Thyroid gland (tissue), 4 donors: Measurements from ENCODE around the gene MPPED1. TPM values are rescaled to one million over a fixed set of nuclear protein-coding genes. Genes with fewer than 3 reads are reported as not detected.

Experiments used
- DNase-seq, 2 donors: peaks; one replicate each; pipeline ENCODE4 v3.0.0-alpha.2; 2019
- H3K27ac ChIP-seq, 3 donors: fragments of 200-600 bp; sonication (generic); 1 replicate in 2 of 3; 2 replicates in 1 of 3; pipeline ENCODE4 v1.5.1; 2016 to 2019; ENCODE audit warnings: mild to moderate bottlenecking in 1 of 3, moderate library complexity in 1 of 3
- H3K27me3 ChIP-seq: fragments of 200-600 bp; sonication (generic); one replicate; pipeline ENCODE4 v1.5.1; 2019
- H3K36me3 ChIP-seq, 2 donors: fragments of 200-600 bp; sonication (generic); one replicate each; pipeline ENCODE4 v1.5.1; 2016 to 2019
- H3K4me1 ChIP-seq, 2 donors: fragments of 200-600 bp; sonication (generic); one replicate each; pipeline ENCODE4 v1.5.1; 2017 to 2019
- H3K4me3 ChIP-seq, 3 donors: fragments of 200-600 bp; sonication (generic); replicated peaks in 1 of 3; 1 replicate in 2 of 3; 2 replicates in 1 of 3; pipeline ENCODE4 v1.5.1; 2016; ENCODE audit warnings: mild to moderate bottlenecking in 1 of 3
- H3K9me3 ChIP-seq: fragments of 200-600 bp; sonication (generic); one replicate; pipeline ENCODE4 v1.5.1; 2017
- CTCF ChIP-seq, 6 experiments: fragments of 200-600 bp in 3 of 6; fragments of 450-650 bp in 3 of 6; sonication (generic) in 3 of 6; IDR thresholded peaks; one replicate each; pipeline ENCODE4 v1.5.1; 2016 to 2019; ENCODE audit warnings: antibody characterized with exemption in 6 of 6, mild to moderate bottlenecking in 2 of 6, inconsistent platforms in 1 of 6, moderate library complexity in 1 of 6
- POLR2A ChIP-seq, 2 donors: fragments of 450-650 bp; IDR thresholded peaks; one replicate each; pipeline ENCODE4 v1.6.1; 2017; ENCODE audit warnings: antibody characterized with exemption in 2 of 2, mild to moderate bottlenecking in 2 of 2, moderate library complexity in 1 of 2
- WGBS, 2 donors: methylation state at CpG; one replicate each; pipeline ENCODE4 v1.1.5; 2017; 5-methylcytosine and 5-hydroxymethylcytosine counted together
- intact Hi-C: fragments of 100-400 bp; cut with DNase I; formaldehyde crosslinking; loops from one replicate; pipeline ENCODE4 v1.15.1; 2023
- total RNA-seq, 4 donors: library from RNA; depleted of rRNA; stranded (reverse); fragments of >200 nt; gene quantifications; one replicate each; pipeline ENCODE4 v1.2.3, GENCODE V29; 2016

The MPPED1 gene
- total RNA-seq, 4 donors from 2014 or later: not detected

- H3K9me3 ChIP-seq: no peaks in the 10 kb centered on the region
- intact Hi-C loops: no loop called here
Observed at GRCh38 chr22:43539572-43540528, 128.0 kb downstream of the MPPED1 start.

DNA sequence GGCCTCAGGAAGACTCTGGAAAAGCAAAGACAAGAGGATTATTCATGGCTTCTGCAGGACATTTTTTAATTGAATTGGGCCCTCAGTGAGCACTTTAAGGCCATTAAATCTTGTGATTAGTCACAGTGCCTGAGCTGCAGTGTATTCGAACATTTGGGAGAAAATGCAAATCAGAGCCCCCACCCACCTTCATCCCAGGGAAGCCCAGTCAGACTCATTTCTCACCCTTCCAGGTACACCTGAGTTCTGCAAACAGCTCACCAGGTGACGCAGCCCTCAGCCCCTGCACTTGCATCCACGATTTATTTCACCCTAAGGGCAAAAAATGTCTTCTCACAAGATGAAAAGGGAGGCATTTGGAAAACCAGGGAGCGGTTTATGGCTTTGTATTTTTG, 128.7 kb downstream of the MPPED1 start:
- TF ChIP-seq POLR2A (IDR thresholded peaks at IDR 0.05) (no peak), CTCF (IDR thresholded peaks at IDR 0.05) (no peak)
- 71 to 77% methylated on average over 4 of the region's 4 CpGs for WGBS, 2 donors
- intact Hi-C loops: no loop called here
- no peak for DNase-seq
- Histone ChIP-seq H3K4me1 (no peaks in the 10 kb centered on the region), H3K27me3 (no peaks in the 10 kb centered on the region), H3K27ac (no peak overlapping the region), H3K36me3 (no peaks in the 10 kb centered on the region), H3K9me3 (no peaks in the 10 kb centered on the region), H3K4me3 (no peak overlapping the region)

More at GRCh38 chr22:43539572-43540528, 128.0 kb downstream of the MPPED1 start:
- H3K27ac ChIP-seq: no peak overlapping the region
- no peaks in the 10 kb centered on the region for H3K4me1 ChIP-seq
- DNase-seq: no peak
- no peaks in the 10 kb centered on the region for H3K27me3 ChIP-seq
- no peaks in the 10 kb centered on the region for H3K36me3 ChIP-seq
- TF ChIP-seq CTCF (IDR thresholded peaks at IDR 0.05): no peak
- no peak for TF ChIP-seq POLR2A (IDR thresholded peaks at IDR 0.05)
- H3K4me3 ChIP-seq: no peak overlapping the region
- WGBS, 2 donors: 85% methylated on average over 29 to 31 of the region's 31 CpGs

DNA sequence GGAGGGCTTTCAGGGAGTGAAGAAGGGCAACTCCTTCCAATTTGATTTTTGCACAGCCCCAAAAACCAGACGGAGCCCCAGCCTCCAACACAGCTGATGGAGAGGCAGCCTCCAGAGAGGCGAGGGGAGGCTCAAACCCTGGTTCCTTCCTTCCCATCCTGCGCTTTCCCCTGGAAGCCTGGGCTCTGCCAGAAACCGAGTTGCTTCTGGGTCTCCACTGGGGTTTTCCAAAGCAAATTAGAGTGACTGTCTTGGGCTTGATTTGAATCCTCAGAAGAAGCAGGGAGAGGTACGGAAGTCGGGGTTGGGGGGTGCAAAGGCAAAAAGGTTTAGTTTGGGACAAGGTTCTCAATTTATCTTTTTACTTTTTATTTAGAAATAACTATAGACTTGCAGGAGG, 129.2 kb downstream of the MPPED1 start:
- no peak overlapping the region for H3K4me3 ChIP-seq
- whole genome bisulfite sequencing, 2 donors: 84 to 88% methylated on average over 6 of the region's 6 CpGs
- no peak for DNase-seq
- no peaks in the 10 kb centered on the region for H3K27me3 ChIP-seq
- TF ChIP-seq CTCF (IDR thresholded peaks at IDR 0.05) (no peak), POLR2A (IDR thresholded peaks at IDR 0.05) (no peak)
- H3K36me3 ChIP-seq: no peaks in the 10 kb centered on the region
- no peak overlapping the region for H3K27ac ChIP-seq
- intact Hi-C loops: no loop called here
- no peaks in the 10 kb centered on the region for H3K4me1 ChIP-seq
- H3K9me3 ChIP-seq: no peaks in the 10 kb centered on the region

DNA sequence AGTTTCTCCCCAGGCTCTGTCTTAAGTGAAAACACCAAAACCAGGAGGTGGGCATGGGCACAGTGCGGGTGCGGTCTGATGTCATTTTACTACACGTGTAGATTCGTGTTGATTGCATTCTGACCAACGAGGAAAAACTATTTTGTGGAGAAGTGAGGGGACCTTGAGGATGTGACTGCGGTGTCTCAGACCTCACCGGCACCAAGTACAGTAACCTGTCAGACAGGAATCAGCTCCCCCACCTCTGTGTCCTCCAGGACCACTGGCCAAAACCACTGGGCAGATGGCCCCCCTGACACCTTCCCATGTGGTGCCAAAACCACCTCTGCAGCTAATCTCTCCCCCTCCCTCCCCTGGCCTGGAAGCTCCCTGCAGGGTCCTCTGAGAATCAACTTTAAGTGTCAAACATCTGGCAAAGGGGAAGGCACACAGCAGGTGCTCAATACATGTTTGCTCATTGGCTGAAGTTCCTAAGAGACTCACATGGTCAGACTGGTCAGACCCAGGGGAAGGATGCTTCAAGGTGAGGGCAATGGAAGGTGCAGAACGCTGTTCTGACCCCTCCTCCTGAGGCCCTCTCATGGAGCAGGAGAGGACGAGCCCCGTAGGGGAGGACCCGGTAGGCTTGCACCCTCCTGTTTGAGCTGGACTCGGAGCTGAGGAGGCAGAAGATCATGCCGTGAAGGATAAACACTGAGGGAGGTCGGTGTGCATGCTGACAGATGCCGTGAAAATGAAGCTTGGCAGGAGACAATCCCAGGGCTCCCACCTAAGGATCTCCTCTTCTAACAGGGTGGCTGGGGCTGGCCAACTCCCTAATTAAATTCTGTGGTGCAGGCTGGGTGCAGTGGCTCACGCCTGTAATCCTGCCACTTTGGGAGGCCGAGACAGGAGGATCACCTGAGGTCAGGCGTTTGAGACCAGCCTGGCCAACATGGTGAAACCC, 129.9 kb downstream of the MPPED1 start:
- no peak for DNase-seq
- Histone ChIP-seq H3K27ac (no peak overlapping the region), H3K9me3 (no peaks in the 10 kb centered on the region), H3K36me3 (no peaks in the 10 kb centered on the region), H3K4me3 (no peak overlapping the region), H3K4me1 (no peaks in the 10 kb centered on the region), H3K27me3 (no peaks in the 10 kb centered on the region)
- TF ChIP-seq POLR2A (IDR thresholded peaks at IDR 0.05): no peak
- TF ChIP-seq CTCF (IDR thresholded peaks at IDR 0.05): no peak
- intact Hi-C loops: no loop called here
- WGBS, 2 donors: 72 to 84% methylated on average over 17 to 18 of the region's 18 CpGs
